Activated CD4-positive, alpha-beta T cell treated with anti-CD3 and anti-CD28 coated beads, Interleukin-2, amount 10 ng/mL, durations not matched to agents 7 days and 5 days (primary cell): ENCODE data around the gene ANGEL1. TPM values are rescaled to one million over a fixed set of nuclear protein-coding genes. Genes with fewer than 3 reads are reported as not detected.

Experiments
- CTCF ChIA-PET: fragments of 350-600 bp; sonication (Branson Sonifier 250); formaldehyde crosslinking; loops from one replicate; lab custom pipeline; 2021; ENCODE audit warnings: antibody characterized with exemption; lab: Charles Lee
- POLR2A ChIA-PET: fragments of 350-600 bp; sonication (Branson Sonifier 250); formaldehyde crosslinking; loops from one replicate; lab custom pipeline; 2021; ENCODE audit warnings: antibody characterized with exemption; lab: Charles Lee
- DNase-seq: peaks from one replicate; pipeline ENCODE4 v3.0.0-alpha.2; 2020
- H3K27ac Mint-ChIP-seq: one replicate; pipeline ENCODE4 v1.8.0; 2021; ENCODE audit warnings: mild to moderate bottlenecking, moderate library complexity, mixed read lengths
- H3K27me3 Mint-ChIP-seq: one replicate; pipeline ENCODE4 v1.8.0; 2021; ENCODE audit warnings: mixed read lengths
- H3K36me3 Mint-ChIP-seq: one replicate; pipeline ENCODE4 v1.8.0; 2021; ENCODE audit warnings: low read depth, mixed read lengths
- H3K4me1 Mint-ChIP-seq: one replicate; pipeline ENCODE4 v1.8.0; 2021; ENCODE audit warnings: mixed read lengths
- H3K4me3 Mint-ChIP-seq: one replicate; pipeline ENCODE4 v1.8.0; 2021; ENCODE audit warnings: mild to moderate bottlenecking, moderate library complexity, mixed read lengths
- H3K9me3 Mint-ChIP-seq: one replicate; pipeline ENCODE4 v1.8.0; 2021; ENCODE audit warnings: mixed read lengths
- total RNA-seq, 2 experiments: library from RNA; stranded (reverse); gene quantifications; one replicate each; pipeline ENCODE4 v1.2.3, GENCODE V29; 2021

ANGEL1 gene
- total RNA-seq, 2 experiments from 2014 or later, result 13.7 TPM

- Mint-ChIP-seq H3K9me3 (no peaks in the 10 kb centered on the region), H3K27me3 (no peaks in the 10 kb centered on the region), H3K27ac (no peak overlapping the region), H3K4me3 (no peak overlapping the region), H3K4me1 (peaks cover 9% of the 10 kb centered on the region), H3K36me3 (no peaks in the 10 kb centered on the region)
- POLR2A ChIA-PET, result no interaction called here
- DNase-seq, result no peak
- CTCF ChIA-PET, result interaction anchor here (3.1 kb wide), 1 partner anchor 10 kb away, joined by 10 read pairs; no protein-coding TSS in a partner anchor
These were observed 37.6 kb downstream of the ANGEL1 start for GRCh38 chr14:76774821-76775694.

- no peaks in the 10 kb centered on the region for H3K9me3 Mint-ChIP-seq
- peaks cover 14% of the 10 kb centered on the region for H3K4me1 Mint-ChIP-seq
- H3K36me3 Mint-ChIP-seq, result no peaks in the 10 kb centered on the region
- H3K4me3 Mint-ChIP-seq, result no peak overlapping the region
- ChIA-PET POLR2A (no interaction called here), CTCF (interaction anchor here (3.0 kb wide), 1 partner anchor 11 kb away, joined by 17 read pairs; no protein-coding TSS in a partner anchor)
- H3K27ac Mint-ChIP-seq, result no peak overlapping the region
- DNase-seq, result no peak
- no peaks in the 10 kb centered on the region for H3K27me3 Mint-ChIP-seq
These were observed 38.5 kb downstream of the ANGEL1 start for GRCh38 chr14:76773956-76774820.

- Mint-ChIP-seq H3K4me3 (no peak overlapping the region), H3K27me3 (no peaks in the 10 kb centered on the region), H3K27ac (no peak overlapping the region), H3K4me1 (peaks cover 21% of the 10 kb centered on the region), H3K36me3 (no peaks in the 10 kb centered on the region), H3K9me3 (no peaks in the 10 kb centered on the region)
- POLR2A ChIA-PET, result no interaction called here
- CTCF ChIA-PET, result interaction anchor here (3.0 kb wide), 1 partner anchor 12 kb away, joined by 17 read pairs; no protein-coding TSS in a partner anchor
- no peak for DNase-seq
These were observed 39.3 kb downstream of the ANGEL1 start for GRCh38 chr14:76773188-76773885.

DNA sequence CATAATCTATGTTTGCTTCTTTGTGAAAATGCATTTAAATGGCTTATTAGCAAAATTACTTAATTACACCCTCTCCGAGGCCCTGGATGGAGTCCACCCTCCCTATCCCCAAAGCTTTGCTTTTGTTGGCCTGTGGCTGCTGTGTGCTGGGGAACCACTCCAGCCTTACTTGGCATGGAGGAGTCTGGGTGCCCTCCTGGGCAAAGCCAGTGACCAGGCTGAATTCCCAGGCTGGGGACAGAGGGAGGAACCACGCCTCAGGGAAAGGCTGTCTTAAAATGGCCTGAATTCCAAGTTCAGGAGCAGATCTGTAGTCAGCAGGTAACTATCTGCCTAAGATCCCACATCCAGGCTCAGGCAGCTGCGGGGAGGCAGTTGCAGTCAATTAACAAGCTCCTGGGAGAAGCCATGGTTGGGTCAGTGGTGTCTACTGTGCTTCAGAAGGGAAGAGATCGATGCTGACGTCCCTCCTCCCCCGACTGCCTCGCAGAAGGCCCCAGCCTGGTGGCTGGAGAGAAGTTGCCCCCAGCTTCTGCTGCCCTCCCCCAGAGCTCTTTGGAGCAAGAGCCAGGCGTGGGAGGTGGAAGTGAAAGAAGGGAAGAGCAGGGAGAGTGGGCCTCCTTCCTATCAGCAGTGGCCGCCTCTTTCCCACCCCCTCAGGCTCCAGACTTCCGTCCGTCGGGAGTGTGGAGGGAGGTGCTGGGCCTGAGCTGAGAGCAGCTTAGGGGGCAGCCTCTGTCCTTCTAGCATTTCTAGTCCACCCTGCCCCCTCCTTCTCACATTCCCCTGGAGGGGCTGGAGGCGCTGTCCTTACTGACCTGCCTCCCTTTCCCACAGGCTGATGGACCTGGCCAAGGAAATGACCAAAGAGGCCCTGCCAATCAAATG lies 40.1 kb downstream of the ANGEL1 start:
- H3K9me3 Mint-ChIP-seq, result no peaks in the 10 kb centered on the region
- H3K4me3 Mint-ChIP-seq, result no peak overlapping the region
- peaks cover 28% of the 10 kb centered on the region for H3K4me1 Mint-ChIP-seq
- no peak for DNase-seq
- H3K36me3 Mint-ChIP-seq, result no peaks in the 10 kb centered on the region
- no peaks in the 10 kb centered on the region for H3K27me3 Mint-ChIP-seq
- ChIA-PET CTCF (interaction anchor here (3.0 kb wide), 1 partner anchor 13 kb away, joined by 17 read pairs; no protein-coding TSS in a partner anchor), POLR2A (no interaction called here)
- H3K27ac Mint-ChIP-seq, result no peak overlapping the region

DNA sequence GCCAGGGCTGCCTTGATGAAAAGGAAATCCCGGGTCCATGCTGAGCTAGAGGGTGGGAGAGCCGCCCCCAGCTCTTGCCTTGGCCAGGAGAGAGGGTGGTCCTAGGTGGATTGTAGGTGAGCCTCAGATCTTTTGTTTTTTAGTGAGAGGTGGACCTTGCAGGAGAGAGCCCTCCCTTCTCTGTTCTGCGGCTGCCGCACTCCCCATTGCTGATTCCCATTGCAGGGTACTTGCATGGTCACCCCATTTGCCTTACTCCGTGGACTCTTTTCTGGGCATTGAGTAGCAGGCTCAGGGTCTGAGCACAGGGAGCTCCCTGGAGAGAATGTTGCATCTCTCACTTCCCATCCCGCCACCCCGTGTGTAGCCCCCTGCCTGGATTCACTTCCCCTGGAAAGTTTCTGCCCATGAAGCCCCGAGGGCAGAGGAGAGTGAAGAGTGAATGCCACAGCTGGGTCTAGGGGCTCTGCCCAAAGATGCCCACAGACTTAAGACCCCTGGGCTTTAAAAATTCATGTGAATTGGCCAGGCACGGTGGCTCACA lies 41.2 kb downstream of the ANGEL1 start:
- Mint-ChIP-seq H3K27ac (no peak overlapping the region), H3K36me3 (no peaks in the 10 kb centered on the region), H3K9me3 (no peaks in the 10 kb centered on the region), H3K4me3 (no peak overlapping the region), H3K27me3 (no peaks in the 10 kb centered on the region), H3K4me1 (peaks cover 27% of the 10 kb centered on the region)
- DNase-seq, result no peak
- ChIA-PET CTCF (interaction anchor here (0.8 to 3.0 kb wide), 5 partner anchors 11 to 39 kb away, joined by 3 to 17 read pairs (median 3); no protein-coding TSS in a partner anchor), POLR2A (no interaction called here)

- CTCF ChIA-PET, result interaction anchor here (0.8 to 3.0 kb wide), 7 partner anchors 11 to 102 kb away, joined by 3 to 17 read pairs (median 3); no protein-coding TSS in a partner anchor
- no peak overlapping the region for H3K4me3 Mint-ChIP-seq
- POLR2A ChIA-PET, result interaction anchor here (0.6 kb wide), 1 partner anchor 37 kb away, joined by 3 read pairs; no protein-coding TSS in a partner anchor
- DNase-seq, result no peak
- H3K9me3 Mint-ChIP-seq, result no peaks in the 10 kb centered on the region
- H3K27ac Mint-ChIP-seq, result no peak overlapping the region
- peaks cover 2% of the 10 kb centered on the region for H3K27me3 Mint-ChIP-seq
- H3K4me1 Mint-ChIP-seq, result peaks cover 27% of the 10 kb centered on the region
- no peaks in the 10 kb centered on the region for H3K36me3 Mint-ChIP-seq
These were observed 41.9 kb downstream of the ANGEL1 start for GRCh38 chr14:76770521-76771436.

GRCh38 chr14:76769636-76770292 lies 42.9 kb downstream of the ANGEL1 start:
- H3K27me3 Mint-ChIP-seq, result peaks cover 8% of the 10 kb centered on the region
- H3K36me3 Mint-ChIP-seq, result no peaks in the 10 kb centered on the region
- ChIA-PET POLR2A (interaction anchor here (0.6 kb wide), 1 partner anchor 38 kb away, joined by 3 read pairs; no protein-coding TSS in a partner anchor), CTCF (interaction anchor here (1.0 to 1.6 kb wide), 5 partner anchors 11 to 300 kb away, joined by 3 to 7 read pairs (median 4); no protein-coding TSS in a partner anchor)
- no peak overlapping the region for H3K27ac Mint-ChIP-seq
- H3K4me1 Mint-ChIP-seq, result peaks cover 31% of the 10 kb centered on the region
- no peak overlapping the region for H3K4me3 Mint-ChIP-seq
- no peak for DNase-seq
- no peaks in the 10 kb centered on the region for H3K9me3 Mint-ChIP-seq

DNA sequence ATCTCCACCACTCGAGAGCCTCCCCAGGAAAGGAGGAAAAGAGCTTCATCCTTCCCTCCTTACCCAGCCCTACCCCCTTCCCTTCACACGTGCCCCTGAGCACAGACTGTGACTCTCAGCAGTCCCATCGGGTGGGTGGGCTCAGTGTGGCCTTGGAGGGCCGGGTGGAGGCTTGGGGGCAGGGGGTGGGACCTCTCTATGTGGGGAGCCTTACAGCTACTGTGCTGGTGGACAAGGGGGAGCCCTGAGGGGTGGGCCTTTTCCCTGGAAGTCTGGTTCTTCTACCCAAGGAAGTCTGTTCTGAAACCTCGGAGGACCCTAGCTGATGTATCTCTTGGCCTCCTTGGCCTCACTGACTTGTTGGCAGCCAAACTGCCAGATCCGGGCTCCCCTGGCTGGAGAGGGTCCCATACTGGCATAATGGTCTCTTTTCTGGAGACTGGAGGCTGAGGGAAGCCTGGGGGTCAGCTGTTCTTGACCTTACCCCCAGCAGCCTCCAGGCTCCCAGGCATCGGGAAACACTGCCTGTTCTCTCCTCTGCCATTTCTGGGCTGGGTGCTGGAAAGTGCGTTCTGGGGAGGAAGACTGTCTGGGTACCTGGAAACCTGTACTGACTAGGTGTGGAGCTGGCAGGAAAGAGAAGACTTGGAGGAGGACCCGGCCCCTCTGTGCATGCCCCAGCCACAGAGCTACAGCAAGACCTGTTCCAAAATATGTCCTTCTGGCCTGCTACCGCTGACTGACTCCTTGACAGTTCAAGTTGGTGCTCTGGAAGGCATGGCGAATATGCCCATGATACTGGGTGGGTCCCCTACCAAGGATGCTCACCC lies 43.8 kb downstream of the ANGEL1 start:
- Mint-ChIP-seq H3K4me1 (peaks cover 30% of the 10 kb centered on the region), H3K4me3 (no peak overlapping the region), H3K27ac (peak overlapping the region; percentile 82), H3K9me3 (no peaks in the 10 kb centered on the region), H3K36me3 (no peaks in the 10 kb centered on the region), H3K27me3 (peaks cover 15% of the 10 kb centered on the region)
- no peak for DNase-seq
- CTCF ChIA-PET, result interaction anchor here (0.6 to 1.7 kb wide), 6 partner anchors 12 to 375 kb away, joined by 3 to 7 read pairs (median 4); no protein-coding TSS in a partner anchor
- POLR2A ChIA-PET, result no interaction called here
